GM18508 (cell line): ENCODE measurements around the gene KIF1A.

Experiments used
- ATAC-seq: cut with Tn5 transposase; IDR thresholded peaks from one replicate; pipeline ENCODE4 v1.9.1; 2021; ENCODE audit warnings: moderate number of reproducible peaks; ENCODE audit not compliant: insufficient read depth, unreplicated experiment

KIF1A gene

DNA sequence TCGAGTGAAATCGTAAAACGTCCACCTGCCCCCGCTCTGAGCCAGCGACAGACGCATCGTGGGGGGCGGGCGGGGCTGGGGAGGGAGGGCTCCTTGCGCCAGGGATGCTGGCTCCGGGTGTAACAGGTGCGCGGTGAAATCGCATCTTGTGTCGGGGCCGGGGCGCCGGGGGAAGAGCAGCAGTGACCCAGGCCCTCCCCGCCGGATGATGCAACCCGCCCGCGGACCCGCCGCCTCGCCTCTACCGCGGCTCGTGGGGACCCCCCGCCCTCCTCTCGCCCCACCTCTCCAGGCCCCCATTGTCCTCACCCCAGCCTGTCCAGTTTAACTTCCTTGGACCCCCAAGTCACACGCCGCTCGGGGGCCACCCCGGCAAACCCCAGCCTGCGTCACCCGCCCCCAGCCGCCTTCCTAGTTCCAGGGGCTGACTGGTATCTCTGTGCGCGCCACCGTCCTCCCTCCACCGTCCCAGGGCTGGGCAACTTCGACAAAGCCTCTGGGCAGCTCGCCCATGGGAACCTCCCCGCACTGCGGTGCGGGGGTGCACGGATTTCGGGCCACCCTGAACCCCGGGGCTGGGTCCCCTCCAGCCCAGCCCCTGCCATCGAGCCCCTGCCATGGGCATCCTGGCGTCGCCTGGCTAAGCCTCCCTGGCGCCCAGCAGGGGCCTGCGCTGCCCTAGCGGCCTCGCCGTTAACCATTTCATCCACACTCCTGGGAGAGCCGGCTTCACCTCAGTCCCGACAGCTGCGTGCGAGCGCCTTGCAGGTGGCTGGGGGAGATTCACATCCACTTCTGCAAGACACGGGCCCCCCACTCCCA lies 799 bp upstream of the KIF1A start:
- ATAC-seq: no peak

GRCh38 chr2:240819126-240819857 lies 727 bp downstream of the KIF1A start:
- no peak for ATAC-seq

DNA sequence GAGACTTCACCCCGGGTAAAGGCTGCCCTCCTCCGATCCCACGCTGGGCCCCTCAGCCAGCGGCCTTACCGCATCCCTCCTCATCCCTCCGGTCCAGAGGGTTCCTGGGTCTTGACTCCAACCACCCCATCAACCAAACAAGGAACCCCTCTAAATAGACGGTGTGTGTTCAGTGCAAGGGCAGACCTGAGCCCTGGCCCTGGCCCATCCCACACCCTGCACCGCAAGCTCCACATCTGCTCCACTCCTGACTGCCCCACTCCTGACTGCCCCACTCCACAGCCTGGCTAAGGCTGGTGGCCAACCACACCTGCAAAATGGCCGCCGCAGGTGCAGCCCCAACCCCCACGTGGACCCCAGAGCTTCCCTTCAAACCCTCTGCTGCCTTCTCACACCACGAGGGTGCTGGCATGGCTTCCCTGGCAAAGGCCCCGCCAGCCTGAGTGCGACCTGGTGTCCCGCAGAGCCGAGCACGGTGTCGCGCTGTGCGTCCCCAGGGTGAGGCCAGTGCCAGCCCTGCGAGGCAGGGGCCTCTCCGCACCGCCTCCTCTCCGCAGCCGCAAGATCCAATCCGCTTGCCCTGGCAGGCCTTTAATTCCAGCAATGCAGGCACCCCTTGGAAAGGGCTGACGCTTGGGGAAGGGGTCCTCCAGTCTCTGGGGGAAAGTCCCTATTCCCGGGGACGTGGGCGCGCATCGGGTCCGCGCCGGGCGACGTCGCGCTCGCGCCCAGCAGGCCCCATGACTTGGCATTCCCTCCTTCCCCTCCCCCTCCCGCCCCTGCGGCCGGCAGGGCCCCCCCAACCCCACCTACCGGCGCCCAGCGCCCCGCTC lies 1.5 kb downstream of the KIF1A start:
- ATAC-seq: no peak

GRCh38 chr2:240817496-240818292 lies 2.3 kb downstream of the KIF1A start:
- no peak for ATAC-seq

DNA sequence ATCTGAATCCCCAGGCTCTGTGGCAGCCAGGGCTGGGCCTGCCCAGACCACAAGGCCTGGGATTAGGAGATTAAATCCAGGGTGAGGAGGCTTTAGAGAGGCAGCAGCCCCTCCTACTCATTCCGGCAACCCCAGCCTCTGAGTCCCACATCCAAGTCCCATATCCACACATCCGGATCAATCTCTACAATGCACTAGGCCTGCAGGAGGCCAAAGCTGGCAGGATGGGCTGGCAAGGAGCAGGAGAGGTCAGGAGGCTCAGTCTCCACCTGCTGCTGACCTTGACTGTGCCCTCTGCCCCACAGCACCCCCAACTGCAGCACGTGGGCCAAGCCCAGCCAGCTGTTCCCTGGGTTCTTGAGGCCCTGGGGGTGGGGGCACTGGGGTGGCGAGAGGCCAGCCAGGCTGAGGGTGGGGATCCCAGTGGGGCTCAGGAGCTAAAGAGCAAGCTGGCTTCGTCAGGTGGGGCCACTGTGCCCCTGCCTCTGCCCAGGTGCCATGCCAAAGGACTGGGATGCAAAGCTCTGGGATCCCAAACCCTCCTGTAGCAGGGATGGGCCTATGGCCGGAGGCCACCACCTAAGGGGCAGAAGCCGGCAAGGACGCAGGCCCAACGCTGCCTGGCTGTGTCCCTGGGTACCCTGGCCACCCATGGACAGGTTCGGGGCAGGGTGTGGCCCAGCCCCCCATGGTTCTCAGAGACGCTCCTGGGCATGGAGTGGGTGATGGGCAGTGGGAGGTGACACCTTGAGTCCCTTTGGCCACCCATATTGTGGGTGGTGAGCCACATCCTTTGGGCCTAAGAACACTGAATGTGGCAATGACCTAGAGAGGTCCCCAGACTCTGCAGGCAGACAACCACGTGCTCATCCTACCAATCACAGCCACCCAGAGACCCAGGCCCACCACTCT lies 3.2 kb downstream of the KIF1A start:
- ATAC-seq: no peak

DNA sequence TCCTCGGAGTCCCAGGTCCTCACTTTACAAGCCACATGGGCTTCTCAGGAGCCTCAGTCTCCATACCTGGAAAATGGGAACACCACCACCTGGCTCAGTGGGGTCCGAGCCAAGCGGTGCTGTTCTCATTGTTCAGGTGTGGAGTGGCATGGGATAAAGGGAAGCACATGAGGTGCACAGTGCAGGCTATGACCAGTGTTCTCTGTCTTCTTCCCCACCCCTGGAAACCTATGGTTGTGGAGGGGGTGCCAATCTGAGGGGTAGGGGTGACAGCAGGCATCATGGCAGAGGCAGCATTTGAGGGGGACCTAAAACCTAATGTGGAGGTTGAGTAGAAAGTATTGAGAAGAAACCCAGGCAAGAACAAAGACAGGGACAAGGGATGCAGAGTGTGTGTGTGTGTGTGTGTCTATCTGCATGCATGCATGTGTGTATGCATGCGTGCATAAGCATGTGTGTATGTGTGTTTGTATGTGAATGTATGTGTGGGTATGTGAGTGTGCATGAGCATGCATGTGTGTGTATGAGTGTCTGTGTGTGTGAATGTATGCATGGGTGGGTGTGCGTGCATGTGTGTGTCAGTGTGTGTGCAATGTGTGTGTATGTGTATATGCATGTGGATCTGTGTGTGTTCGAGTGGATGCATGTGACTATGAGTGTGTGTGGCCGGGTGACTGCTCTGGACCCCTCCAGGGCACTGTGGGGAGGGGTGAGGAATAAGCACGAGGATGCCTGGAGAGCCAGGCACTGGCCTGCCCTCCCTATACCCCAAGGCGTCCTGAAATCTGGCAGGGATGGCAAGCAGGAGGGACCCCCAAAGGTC lies 4.0 kb downstream of the KIF1A start:
- ATAC-seq: no peak

GRCh38 chr2:240814946-240815760 lies 4.9 kb downstream of the KIF1A start:
- ATAC-seq: no peak

DNA sequence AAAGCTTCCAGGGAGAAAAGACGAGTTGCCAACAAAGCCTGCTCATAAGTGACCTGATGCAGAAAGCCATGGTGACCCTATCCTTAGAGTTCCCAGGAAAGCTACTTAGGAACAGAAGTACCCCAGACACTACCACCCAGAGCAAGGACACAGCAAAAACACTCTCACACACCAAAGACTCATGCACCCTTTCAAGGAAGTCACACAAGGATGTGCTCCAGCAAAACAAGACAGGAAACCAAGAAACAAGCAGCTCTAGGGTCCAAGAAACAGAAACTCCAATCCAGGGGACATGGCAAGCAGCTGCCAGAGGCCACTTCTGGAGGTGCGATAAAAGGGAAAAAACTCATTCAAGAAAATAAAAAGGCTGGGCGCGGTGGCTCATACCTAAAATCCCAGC lies 5.7 kb downstream of the KIF1A start:
- no peak for ATAC-seq

- no peak for ATAC-seq
Measured at GRCh38 chr2:240813231-240813921, 6.6 kb downstream of the KIF1A start.

- ATAC-seq: no peak
Measured at GRCh38 chr2:240812721-240813120, 7.3 kb downstream of the KIF1A start.

- ATAC-seq: no peak
Measured at GRCh38 chr2:240812301-240812680, 7.7 kb downstream of the KIF1A start.

GRCh38 chr2:240811346-240812300 lies 8.4 kb downstream of the KIF1A start:
- no peak for ATAC-seq

- no peak for ATAC-seq
Measured at GRCh38 chr2:240810621-240811020, 9.4 kb downstream of the KIF1A start.

GRCh38 chr2:240810199-240810598 lies 9.8 kb downstream of the KIF1A start:
- ATAC-seq: no peak

GRCh38 chr2:240809276-240809675 lies 10.7 kb downstream of the KIF1A start:
- no peak for ATAC-seq

DNA sequence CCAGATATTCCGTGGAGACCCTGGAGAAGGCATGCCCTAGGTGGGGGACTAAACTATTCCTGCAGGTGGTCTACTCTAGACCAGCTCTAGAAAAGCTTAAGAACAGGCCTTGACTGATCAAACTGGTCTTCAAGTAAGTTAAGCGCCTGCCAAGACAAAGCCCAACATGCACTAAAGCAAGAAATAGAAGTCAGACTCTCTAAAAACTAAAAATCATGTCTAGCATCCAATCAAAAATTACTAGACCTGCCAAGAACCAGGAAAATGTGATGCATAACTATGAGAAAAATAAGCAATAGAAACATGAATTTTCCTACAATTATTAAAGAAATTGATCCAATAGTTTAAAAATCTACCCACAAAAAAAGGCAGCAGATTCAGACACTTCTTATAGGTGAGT lies 13.6 kb downstream of the KIF1A start:
- no peak for ATAC-seq
